ENCODE data around the gene MRFAP1L1.
A peak's percentile ranks its signal among the peaks of the same experiment; 100 is the strongest.

Gene MRFAP1L1

GRCh38 chr4:6716958-6717655, 7.4 kb upstream of the MRFAP1L1 start:
- DNase-seq, result no peak

DNA sequence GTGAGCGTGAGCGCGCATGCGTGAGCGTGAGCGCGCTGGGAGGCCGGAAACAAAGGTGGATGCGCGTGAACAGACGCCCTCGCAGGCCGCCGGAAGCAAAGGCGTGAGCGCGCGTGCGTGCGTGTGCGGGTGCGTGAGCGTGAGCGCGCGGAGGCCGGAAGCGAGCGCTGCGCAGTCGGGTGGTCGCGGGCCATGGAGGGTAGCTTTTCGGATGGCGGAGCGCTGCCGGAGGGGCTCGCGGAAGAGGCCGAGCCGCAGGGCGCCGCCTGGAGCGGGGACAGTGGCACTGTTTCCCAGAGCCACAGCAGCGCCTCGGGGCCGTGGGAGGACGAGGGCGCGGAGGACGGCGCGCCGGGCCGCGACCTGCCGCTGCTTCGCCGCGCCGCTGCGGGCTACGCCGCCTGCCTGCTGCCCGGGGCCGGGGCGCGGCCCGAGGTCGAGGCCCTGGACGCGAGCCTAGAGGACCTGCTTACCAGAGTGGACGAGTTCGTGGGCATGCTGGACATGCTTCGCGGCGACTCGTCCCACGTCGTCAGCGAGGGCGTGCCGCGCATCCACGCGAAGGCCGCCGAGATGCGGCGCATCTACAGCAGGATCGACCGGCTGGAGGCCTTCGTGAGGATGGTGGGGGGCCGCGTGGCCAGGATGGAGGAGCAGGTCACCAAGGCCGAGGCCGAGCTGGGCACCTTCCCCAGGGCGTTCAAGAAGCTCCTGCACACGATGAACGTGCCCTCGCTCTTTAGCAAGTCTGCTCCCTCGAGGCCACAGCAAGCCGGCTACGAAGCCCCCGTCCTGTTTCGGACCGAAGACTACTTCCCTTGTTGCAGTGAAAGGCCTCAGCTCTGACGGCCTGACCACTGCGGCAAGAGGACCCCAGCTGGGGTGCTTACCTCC, 6.6 kb upstream of the MRFAP1L1 start, which contains the start of gene BLOC1S4:
TSS of gene BLOC1S4 (plus strand) at position 157 of the 894 bp plus-strand sequence. CDS start at position 193, 36 bp downstream.
- DNase-seq, result peak in 55 of 56 donors; percentile 35 to 90 (median 74)

DNA sequence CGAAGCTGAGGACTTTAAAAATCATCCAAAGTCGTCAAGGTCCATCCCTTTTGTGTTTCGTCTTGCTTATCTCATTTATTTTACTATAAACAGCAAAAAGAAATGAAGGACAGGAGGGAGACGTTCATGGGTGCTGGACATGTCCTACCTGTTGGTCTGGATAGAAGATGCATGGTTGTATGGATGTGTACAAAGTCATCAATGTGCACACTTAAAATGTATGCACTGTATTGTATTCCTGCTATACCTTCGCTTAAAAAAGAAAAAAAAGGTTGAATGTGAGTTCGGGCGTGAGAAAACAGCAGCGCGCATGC, 6.0 kb upstream of the MRFAP1L1 start:
- DNase-seq, result no peak

DNA sequence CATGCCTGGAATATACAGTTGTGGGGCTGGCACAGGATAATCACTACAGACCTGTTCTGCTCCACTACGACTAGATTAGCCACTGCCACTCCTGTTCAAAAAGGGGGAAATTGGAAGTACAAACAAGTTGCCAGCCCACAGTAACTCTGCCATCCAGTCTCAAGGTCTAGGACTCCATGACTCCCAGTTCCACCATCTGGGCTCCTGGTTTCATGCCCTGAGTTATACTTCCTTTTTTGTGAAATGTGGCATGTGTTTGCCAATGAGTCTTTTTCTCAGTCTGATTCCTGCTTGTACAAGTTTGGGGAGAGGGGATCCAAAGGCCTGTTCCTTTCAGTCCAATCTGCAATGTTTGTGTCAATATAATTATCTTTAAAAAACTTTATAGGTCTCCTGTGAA, 5.3 kb upstream of the MRFAP1L1 start:
- DNase-seq, result no peak

GRCh38 chr4:6710996-6711395, 1.3 kb upstream of the MRFAP1L1 start:
- DNase-seq, result no peak

DNA sequence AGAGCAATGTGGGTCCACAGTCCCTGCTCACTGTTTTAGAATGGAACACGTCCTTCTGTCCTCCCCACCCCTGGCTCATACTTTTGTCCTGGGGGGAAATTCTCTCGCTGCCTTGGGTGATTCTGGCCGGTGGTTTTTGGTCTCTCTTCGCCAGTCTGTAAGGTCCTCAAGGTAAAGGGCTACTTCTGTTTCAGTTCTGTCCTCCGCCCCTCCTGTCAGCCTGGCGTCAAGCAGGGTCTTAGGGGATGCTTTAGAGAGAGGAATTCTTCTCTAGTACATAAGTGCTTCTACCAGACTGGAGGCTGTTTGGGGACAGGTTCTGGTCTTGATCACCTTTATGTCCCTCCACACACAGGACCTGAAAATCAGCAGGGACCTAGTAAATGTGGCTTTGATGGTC, 617 bp upstream of the MRFAP1L1 start:
- no peak for DNase-seq

- no peak for DNase-seq
Measured at GRCh38 chr4:6706173-6706572, 3.5 kb downstream of the MRFAP1L1 start.

GRCh38 chr4:6705646-6706045, 4.0 kb downstream of the MRFAP1L1 start:
- no peak for DNase-seq

DNA sequence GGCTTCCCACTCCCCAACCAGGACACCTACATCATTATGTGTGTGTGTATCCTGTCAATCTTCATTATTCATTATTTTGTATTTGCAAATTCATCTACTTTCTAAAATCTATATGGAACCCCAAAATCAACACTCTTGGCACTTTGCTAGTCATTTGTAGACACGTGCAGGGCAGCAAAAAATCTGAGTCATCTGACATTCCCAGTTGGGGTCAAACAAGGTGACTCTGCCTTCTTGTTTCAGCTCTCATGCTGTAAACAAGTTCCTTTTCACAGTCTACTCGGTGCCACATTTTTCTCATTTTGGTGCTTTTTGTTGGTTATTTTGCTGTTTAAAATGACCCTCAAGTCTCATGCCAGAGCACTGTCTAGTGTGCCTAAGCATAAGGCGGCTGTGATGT, 5.9 kb downstream of the MRFAP1L1 start:
- no peak for DNase-seq

- DNase-seq, result no peak
Measured at GRCh38 chr4:6702761-6703160, 6.9 kb downstream of the MRFAP1L1 start.

- no peak for DNase-seq
Measured at GRCh38 chr4:6701371-6701770, 8.3 kb downstream of the MRFAP1L1 start.

GRCh38 chr4:6699903-6700302, 9.8 kb downstream of the MRFAP1L1 start:
- DNase-seq, result no peak

GRCh38 chr4:6699388-6699787, 10.3 kb downstream of the MRFAP1L1 start:
- DNase-seq, result no peak

DNA sequence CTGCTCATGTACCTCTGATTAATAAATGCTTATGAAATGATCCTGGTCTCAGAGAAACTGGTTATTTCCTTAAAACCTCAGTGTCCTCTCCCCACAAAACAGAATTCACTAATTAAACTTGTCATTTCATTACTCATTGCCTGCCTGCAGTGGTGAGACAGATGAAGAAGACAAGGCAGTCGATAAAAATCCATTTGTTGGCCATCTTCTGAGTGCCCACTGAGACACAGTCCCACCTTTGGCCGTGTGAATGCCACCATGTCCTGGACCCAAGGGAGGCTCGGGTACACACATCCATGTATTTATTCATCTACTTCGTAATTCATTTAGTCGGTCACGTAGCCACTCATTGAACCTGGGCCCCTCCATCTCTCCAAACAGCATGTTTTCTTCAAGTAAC, 12.5 kb downstream of the MRFAP1L1 start:
- no peak for DNase-seq

DNA sequence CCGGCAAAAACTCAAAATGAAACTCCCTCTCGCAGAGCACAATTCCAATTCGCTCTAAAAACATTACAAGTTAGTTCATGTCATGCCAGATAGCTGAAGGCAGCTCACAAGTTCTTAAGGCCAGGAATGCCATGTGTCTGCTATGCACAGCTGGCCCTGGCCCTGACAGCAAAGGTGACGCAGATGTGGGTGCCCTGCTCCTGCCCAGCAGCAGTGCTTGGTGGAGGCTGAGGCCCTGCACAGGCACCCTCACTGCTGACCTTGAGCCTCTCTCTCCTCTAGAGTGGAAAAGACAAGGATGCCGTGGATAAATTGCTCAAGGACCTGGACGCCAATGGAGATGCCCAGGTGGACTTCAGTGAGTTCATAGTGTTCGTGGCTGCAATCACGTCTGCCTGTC, 13.1 kb downstream of the MRFAP1L1 start:
- no peak for DNase-seq

- no peak for DNase-seq
Measured at GRCh38 chr4:6695660-6696610, 13.7 kb downstream of the MRFAP1L1 start.

DNA sequence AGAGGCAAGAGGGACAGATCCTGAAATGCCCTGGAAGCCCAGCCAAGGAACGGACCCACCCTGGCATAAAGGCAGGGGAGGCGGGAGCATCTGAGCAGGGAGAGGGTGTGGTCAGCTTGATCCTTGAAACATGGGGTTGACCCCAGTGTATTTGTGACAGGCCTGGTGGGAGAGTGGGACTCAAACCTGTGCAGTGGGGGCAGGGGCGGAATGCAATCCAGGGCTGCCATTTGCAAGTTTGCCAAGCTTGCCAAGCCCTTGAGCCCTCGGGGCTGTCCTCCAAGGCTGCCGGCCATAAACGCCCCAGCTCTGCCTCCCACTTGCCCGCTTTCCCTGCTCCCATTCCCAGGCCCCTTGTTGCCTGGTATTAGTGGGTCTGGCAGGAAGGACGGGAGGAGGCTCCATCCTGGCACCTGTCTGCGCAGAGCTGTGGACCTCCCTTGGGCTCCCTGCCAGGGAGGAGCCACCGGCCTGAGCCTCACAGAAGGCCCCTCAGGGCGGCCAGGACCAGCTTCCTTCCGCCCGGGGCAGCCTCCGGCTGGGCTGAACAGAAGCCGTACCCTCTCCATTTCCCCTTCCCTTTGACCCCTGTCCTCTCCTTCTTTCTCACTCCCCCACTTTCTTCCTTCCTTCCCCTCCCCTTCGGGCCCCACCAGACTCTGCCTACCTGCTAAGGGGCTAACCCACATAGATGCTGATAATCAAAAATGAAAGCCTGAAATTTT, 15.3 kb downstream of the MRFAP1L1 start:
- no peak for DNase-seq

- DNase-seq, result no peak
Measured at GRCh38 chr4:6693231-6694176, 16.2 kb downstream of the MRFAP1L1 start, which contains the start of gene S100P. Gene S100P, plus strand, starts transcription at chr4:6693878. Its CDS starts 55 bp downstream, at chr4:6693933.

- no peak for DNase-seq
Measured at GRCh38 chr4:6692806-6693205, 16.9 kb downstream of the MRFAP1L1 start.

DNA sequence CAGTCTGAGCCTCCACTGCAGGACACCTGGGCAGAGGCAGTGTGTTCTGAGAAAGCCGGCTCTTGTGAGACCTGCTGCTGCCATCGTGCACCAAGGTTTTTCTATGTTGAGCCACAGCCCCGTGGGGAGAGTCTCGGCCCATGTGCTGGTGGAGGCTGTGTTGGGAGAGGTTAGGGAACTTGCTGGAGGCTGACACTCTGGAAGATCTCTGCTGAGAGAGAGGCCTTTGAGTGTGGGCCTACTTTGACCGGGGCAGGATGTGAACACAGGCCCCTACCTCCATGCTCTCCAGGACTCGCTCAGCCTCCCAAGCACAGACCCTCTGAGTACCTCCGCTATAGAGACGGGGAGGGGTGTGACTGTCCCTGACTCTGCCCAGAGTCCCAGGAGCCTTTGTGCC, 17.3 kb downstream of the MRFAP1L1 start:
- no peak for DNase-seq
